ENCODE data around the gene RAPGEF1.
"Not testable (repeated sequence)": the region's sequence is repeated elsewhere in the genome, so short reads cannot be mapped to it uniquely, and the experiment has no call there.

RAPGEF1 gene

DNA sequence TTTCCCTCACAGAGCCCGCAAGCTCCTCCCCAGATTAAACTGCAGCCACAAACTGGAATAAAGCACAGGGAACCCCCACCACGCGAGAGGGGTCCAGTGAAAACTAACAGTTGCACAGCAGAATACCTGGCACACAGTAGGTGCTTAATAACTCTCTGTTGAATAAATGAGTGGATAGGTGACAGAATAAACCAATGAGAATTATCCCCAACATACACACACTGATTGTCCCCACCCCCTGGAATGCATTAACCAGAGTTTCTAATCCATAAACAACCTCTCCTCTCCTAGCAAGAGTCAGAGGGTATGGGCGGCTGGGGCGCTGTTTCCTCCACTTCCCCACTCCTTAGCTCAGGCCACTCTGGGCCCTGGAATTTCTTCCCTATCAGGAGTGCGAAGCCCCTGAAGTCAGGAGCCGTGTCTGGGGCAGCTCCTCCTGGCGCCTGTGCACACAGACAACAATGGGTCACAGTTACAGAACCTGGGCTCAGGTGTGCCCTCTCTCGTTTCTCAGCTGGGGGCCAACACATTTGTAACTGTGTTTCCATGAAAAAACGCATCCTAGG, 27.6 kb downstream of the RAPGEF1 start:
- no peak overlapping the region for H3K4me3 ChIP-seq (ENCODE audit: low read depth, low read length)
- TF ChIP-seq, protein P1, sequence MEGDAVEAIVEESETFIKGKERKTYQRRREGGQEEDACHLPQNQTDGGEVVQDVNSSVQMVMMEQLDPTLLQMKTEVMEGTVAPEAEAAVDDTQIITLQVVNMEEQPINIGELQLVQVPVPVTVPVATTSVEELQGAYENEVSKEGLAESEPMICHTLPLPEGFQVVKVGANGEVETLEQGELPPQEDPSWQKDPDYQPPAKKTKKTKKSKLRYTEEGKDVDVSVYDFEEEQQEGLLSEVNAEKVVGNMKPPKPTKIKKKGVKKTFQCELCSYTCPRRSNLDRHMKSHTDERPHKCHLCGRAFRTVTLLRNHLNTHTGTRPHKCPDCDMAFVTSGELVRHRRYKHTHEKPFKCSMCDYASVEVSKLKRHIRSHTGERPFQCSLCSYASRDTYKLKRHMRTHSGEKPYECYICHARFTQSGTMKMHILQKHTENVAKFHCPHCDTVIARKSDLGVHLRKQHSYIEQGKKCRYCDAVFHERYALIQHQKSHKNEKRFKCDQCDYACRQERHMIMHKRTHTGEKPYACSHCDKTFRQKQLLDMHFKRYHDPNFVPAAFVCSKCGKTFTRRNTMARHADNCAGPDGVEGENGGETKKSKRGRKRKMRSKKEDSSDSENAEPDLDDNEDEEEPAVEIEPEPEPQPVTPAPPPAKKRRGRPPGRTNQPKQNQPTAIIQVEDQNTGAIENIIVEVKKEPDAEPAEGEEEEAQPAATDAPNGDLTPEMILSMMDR (IDR thresholded peaks at IDR 0.05; ENCODE audit: low read depth, low read length, missing control alignments) = no peak
- in situ Hi-C loops (cut with HindIII; ENCODE audit: low sequenced_read_pairs) = no loop called here
- no peak for DNase-seq (ENCODE audit: low read depth)

DNA sequence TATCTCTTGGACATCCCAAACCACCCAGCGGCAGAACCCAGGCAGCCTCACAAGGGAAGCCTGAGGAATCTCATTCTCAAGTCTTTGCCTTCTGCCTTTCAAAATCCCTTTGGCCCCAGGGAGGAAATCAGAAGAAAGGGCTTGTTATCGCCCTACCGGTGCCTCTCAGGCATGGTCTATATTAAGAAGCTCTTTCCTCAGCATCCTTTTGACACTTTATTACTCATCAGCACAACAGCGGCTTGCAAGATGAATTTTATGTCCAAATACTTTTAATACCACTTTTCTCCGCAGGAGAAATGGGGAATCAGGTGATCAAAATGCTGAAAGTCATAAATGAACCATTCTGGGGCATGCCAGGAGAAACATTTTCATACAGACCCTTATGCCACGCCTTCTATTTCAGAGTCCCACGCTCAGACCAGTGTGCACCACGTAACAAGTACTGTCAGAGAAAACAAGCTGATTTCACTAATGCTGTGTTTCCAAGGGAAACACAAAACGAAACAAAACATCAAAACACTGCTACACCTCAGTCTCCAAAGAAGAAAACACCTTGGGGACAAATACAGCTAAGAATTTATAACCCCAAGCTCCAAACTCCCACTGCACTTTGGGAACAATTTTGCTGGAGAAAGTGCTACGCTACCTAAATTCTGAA, 30.0 kb downstream of the RAPGEF1 start:
- DNase-seq (ENCODE audit: low read depth) = no peak

DNA sequence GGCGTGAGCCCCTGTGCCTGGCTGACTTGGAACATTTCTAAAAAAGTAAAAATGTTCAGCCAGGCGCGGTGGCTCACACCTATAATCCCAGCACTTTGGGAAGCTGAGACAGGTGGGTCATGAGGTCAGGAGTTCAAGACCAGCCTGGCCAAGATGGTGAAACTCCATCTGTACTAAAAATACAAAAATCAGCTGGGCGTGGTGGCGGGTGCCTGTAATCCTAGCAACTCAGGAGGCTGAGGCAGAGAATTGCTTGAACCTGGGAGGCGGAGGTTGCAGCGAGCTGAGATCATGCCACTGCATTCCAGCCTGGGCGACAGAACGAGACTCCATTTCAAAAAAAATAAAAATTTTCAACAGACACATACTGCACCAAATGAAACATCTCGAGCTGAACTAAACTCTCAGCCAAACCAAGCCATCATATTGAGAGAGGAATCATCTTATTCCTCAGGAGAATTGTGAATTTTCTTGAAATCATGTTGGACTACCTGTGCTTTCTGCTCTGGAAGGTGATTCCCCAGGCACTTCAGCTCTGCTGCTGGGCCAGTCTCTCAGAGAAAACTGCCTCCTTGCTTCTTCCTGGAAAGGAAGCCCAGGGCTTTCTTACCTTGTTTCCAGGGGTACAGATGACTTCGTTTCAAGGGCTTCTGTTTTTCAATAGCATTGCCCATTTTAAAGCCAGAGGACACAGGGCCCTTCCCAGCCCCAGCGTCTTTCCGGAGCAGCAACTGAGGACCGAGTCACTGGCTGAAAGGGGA, 30.7 kb downstream of the RAPGEF1 start:
- H3K4me3 ChIP-seq (ENCODE audit: low read depth, low read length); DNase-seq (ENCODE audit: low read depth); in situ Hi-C loops (cut with HindIII; ENCODE audit: low sequenced_read_pairs): not testable (repeated sequence)

More for the DNA sequence above, 30.0 kb downstream of the RAPGEF1 start:
- TF ChIP-seq, protein P1 (IDR thresholded peaks at IDR 0.05; ENCODE audit: low read depth, low read length, missing control alignments) = no peak
- in situ Hi-C loops (cut with HindIII; ENCODE audit: low sequenced_read_pairs) = no loop called here
- H3K4me3 ChIP-seq (ENCODE audit: low read depth, low read length) = no peak overlapping the region

DNA sequence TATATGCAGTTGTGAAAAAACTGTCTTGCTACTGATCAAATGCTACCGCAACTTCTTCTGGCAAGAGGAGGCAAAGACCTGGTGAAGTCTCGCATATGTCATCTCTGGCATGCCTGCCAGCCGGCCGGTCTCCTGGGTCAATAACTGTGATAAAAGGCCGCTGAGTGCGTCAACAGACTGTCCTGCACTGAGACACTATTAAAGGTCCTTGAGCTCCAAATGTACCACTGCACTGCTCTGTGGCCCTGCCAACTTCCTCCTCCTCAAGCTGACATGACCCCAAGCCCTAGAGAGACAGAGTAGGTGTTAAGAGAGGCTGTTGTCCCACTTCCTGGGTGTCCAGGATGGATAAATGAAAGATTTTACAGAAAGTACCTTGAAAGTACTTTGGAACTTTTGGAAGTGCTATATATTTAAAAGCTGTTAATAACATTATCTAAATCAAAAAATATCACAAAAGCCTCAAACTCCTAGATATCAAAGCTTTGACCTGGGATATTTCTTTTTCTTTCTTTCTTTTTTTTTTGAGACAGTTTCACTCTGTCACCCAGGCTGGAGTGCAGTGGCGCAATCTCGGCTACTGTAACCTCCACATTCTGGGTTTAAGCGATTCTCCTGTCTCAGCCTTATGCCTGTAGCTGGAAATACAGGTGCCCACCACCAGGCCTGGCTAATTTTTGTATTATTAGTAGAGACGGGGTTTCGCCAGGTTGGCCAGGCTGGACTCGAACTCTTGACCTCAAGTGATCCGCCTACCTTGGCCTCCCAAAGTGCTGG, 31.5 kb downstream of the RAPGEF1 start:
- no peak overlapping the region for H3K4me3 ChIP-seq (ENCODE audit: low read depth, low read length)
- in situ Hi-C loops (cut with HindIII; ENCODE audit: low sequenced_read_pairs) = no loop called here
- TF ChIP-seq, protein P1 (IDR thresholded peaks at IDR 0.05; ENCODE audit: low read depth, low read length, missing control alignments) = no peak
- DNase-seq (ENCODE audit: low read depth) = no peak

DNA sequence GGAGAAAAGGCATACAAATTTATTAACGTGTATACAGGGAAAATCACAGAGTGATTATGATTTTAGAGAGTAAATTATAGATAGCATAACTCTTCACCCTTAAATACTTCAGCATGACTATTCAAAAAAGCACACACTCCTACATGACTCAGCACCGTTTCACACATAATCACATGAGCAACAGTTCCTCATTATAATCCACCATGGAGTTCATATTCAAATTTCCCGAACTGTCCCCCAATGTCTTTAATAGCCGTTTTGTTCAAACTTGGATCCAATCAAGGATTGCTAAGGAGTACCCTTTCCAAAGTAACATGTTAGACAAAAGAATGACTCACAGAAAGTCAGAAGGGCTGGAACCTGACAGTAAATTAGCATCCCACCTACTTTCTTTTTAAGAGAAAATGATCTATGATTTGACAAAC, 32.1 kb downstream of the RAPGEF1 start:
- TF ChIP-seq, protein P1 (IDR thresholded peaks at IDR 0.05; ENCODE audit: low read depth, low read length, missing control alignments) = no peak
- no peak overlapping the region for H3K4me3 ChIP-seq (ENCODE audit: low read depth, low read length)
- peak; percentile 71 for DNase-seq (ENCODE audit: low read depth)
- in situ Hi-C loops (cut with HindIII; ENCODE audit: low sequenced_read_pairs) = no loop called here

DNA sequence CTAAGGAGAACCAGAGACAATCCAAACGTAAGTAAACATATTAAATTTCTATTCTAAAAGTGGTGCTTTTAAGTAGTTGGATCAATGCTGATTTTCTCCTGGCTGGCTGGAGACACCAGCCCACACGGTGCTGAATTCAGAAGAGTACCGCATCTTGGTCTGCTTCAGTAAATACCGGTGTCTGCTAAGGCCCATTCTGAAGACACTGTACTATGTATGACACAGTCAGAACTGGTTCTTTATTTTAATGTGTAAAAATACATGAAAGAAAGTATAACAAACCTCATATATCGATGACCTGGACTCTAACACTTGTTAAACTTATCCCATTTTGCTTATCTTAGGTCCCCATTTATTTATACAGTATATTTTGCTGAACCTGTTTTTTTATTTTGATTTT, 32.8 kb downstream of the RAPGEF1 start:
- TF ChIP-seq, protein P1 (IDR thresholded peaks at IDR 0.05; ENCODE audit: low read depth, low read length, missing control alignments) = no peak
- DNase-seq (ENCODE audit: low read depth) = no peak
- in situ Hi-C loops (cut with HindIII; ENCODE audit: low sequenced_read_pairs) = no loop called here
- no peak overlapping the region for H3K4me3 ChIP-seq (ENCODE audit: low read depth, low read length)

All from astrocyte of the cerebellum (primary cell).